T-cell (primary cell): ENCODE data around the gene LOXHD1. TPM values are rescaled to one million over a fixed set of nuclear protein-coding genes. Genes with fewer than 3 reads are reported as not detected.

Experiments used
- ATAC-seq, 4 experiments: fragments of 200-7000 bp in 3 of 4; fragments of 150-1000 bp in 1 of 4; cut with Tn5 transposase; replicated peaks in 1 of 4; 1 replicate in 3 of 4; 2 replicates in 1 of 4; pipeline ENCODE4 v1.10.0; 2021; ENCODE audit warnings: moderate library complexity in 3 of 4, mild to moderate bottlenecking in 2 of 4, moderate number of reproducible peaks in 1 of 4
- CTCF ChIA-PET, 2 donors: fragments of 300-600 bp; sonication (Branson Sonifier 250); formaldehyde crosslinking; loops; one replicate each; lab custom pipeline; 2022; ENCODE audit warnings: antibody characterized with exemption in 2 of 2; lab: Charles Lee
- POLR2A ChIA-PET, 2 donors: fragments of 300-600 bp; sonication (Branson Sonifier 250); formaldehyde crosslinking; loops; one replicate each; lab custom pipeline; 2022; ENCODE audit warnings: antibody characterized with exemption in 2 of 2; lab: Charles Lee
- DNase-seq, 35 experiments: peaks; one replicate each; pipeline versions ENCODE4 v3.0.0 to v3.0.0-alpha.2; 2013 to 2023
- H3K27ac ChIP-seq: one replicate; pipeline ENCODE4 v1.5.1; 2013; ENCODE audit warnings: low read length
- H3K27me3 ChIP-seq, 2 experiments: replicated peaks in 1 of 2; 1 replicate in 1 of 2; 2 replicates in 1 of 2; pipeline versions ENCODE4 v1.6.1 to v1.7.0; 2013; ENCODE audit warnings: low read length in 1 of 2, mixed read lengths in 1 of 2; ENCODE audit not compliant: control insufficient read depth in 2 of 2, insufficient read depth in 2 of 2; ENCODE audit errors: extremely low read depth in 1 of 2
- H3K36me3 ChIP-seq, 2 donors: 1 replicate in 1 of 2; 2 replicates in 1 of 2; pipeline versions ENCODE4 v1.6.1 to v1.7.0; 2013; ENCODE audit warnings: low read length in 1 of 2; ENCODE audit not compliant: control insufficient read depth in 2 of 2, insufficient read depth in 1 of 2; ENCODE audit errors: extremely low read depth in 1 of 2
- H3K4me1 ChIP-seq, 2 experiments: 1 replicate in 1 of 2; 2 replicates in 1 of 2; pipeline versions ENCODE4 v1.6.1 to v1.7.0; 2013; ENCODE audit warnings: low read length in 2 of 2, mixed read lengths in 1 of 2; ENCODE audit not compliant: insufficient read depth in 2 of 2, control insufficient read depth in 1 of 2; ENCODE audit errors: extremely low read depth in 1 of 2
- H3K4me3 ChIP-seq, 2 donors: 1 replicate in 1 of 2; 2 replicates in 1 of 2; pipeline versions ENCODE4 v1.5.1 to v1.7.0; 2013; ENCODE audit warnings: mild to moderate bottlenecking in 2 of 2, low read length in 1 of 2, moderate library complexity in 1 of 2; ENCODE audit not compliant: control insufficient read depth in 1 of 2; ENCODE audit errors: extremely low read depth in 1 of 2
- H3K9me3 ChIP-seq: 2 replicates; pipeline ENCODE4 v1.7.0; 2013
- H3K27ac Mint-ChIP-seq, 2 donors: one replicate each; pipeline ENCODE4 v1.8.0; 2020 to 2021; ENCODE audit warnings: mild to moderate bottlenecking in 2 of 2, mixed read lengths in 2 of 2
- H3K27me3 Mint-ChIP-seq, 2 donors: one replicate each; pipeline ENCODE4 v1.8.0; 2021 to 2022; ENCODE audit warnings: mixed read lengths in 2 of 2
- H3K36me3 Mint-ChIP-seq: one replicate; pipeline ENCODE4 v1.8.0; 2021; ENCODE audit warnings: mixed read lengths
- H3K4me1 Mint-ChIP-seq, 3 donors: one replicate each; pipeline ENCODE4 v1.8.0; 2020 to 2022; ENCODE audit warnings: mixed read lengths in 3 of 3, mild to moderate bottlenecking in 1 of 3
- H3K4me3 Mint-ChIP-seq, 3 donors: one replicate each; pipeline ENCODE4 v1.8.0; 2020 to 2022; ENCODE audit warnings: mild to moderate bottlenecking in 3 of 3, mixed read lengths in 3 of 3, moderate library complexity in 3 of 3
- H3K9me3 Mint-ChIP-seq, 3 donors: one replicate each; pipeline ENCODE4 v1.8.0; 2020 to 2022; ENCODE audit warnings: mixed read lengths in 3 of 3
- WGBS: methylation state at CpG from one replicate; pipeline ENCODE4 v1.1.5; 2013; ENCODE audit warnings: missing lambda C conversion rate; ENCODE audit not compliant: insufficient coverage; 5-methylcytosine and 5-hydroxymethylcytosine counted together
- total RNA-seq, 35 experiments: library from RNA in 6 of 35; stranded (reverse) in 6 of 35; fragments of 120-200 nt in 1 of 35; gene quantifications; one replicate each; pipeline versions ENCODE4 v1.2.1 to v1.2.4 and lab custom pipeline; 2013 to 2026

LOXHD1 gene
- total RNA-seq, 5 donors from 2014 or later (not counting 1 experiment from before 2014, with no cell fraction given), result 0.07 to 0.21 (median 0.15) TPM; not detected in 1

- CTCF ChIA-PET, result no interaction called here
- no peak overlapping the region for H3K27ac ChIP-seq
- 97% methylated on average over 5 of the region's 7 CpGs for WGBS
These were observed 83.9 kb downstream of the LOXHD1 start for GRCh38 chr18:46573156-46573555.

DNA sequence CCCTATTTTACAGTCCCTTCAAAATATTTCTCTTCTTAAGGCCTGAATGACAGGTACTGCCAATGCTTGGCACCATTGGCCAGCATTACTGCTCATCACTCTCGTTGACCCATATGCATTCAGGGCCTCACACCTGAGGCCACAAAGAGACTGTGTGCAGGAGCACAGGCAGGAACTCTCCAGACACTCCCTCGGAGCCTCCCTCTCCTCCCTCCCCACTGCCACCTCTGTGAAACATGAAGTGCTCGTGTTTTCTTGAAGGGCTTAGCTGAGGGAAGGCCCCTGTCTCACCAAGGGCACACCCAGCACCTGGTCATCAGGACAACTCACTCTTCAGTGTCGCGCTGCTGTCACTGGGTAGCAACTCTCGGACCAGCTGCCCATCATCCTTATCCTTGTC lies 85.3 kb downstream of the LOXHD1 start:
- no peak overlapping the region for H3K27ac Mint-ChIP-seq
- no peak overlapping the region for H3K4me3 ChIP-seq
- no peaks in the 10 kb centered on the region for H3K9me3 ChIP-seq
- H3K36me3 ChIP-seq, result no peaks in the 10 kb centered on the region
- H3K27me3 Mint-ChIP-seq, result peaks cover 2 to 11% of the 10 kb centered on the region in 2 donors
- WGBS, result 92% methylated on average over 2 of the region's 6 CpGs
- DNase-seq, result no peak
- H3K9me3 Mint-ChIP-seq, result no peaks in the 10 kb centered on the region
- POLR2A ChIA-PET, result no interaction called here
- H3K4me3 Mint-ChIP-seq, result no peak overlapping the region
- ATAC-seq, result no peak
- H3K4me1 Mint-ChIP-seq, result no peaks in the 10 kb centered on the region
- H3K27me3 ChIP-seq, result peaks cover 0 to 14% of the 10 kb centered on the region in 2 experiments
- CTCF ChIA-PET, result no interaction called here
- no peak overlapping the region for H3K27ac ChIP-seq
- no peaks in the 10 kb centered on the region for H3K4me1 ChIP-seq
- no peaks in the 10 kb centered on the region for H3K36me3 Mint-ChIP-seq

More at GRCh38 chr18:46573156-46573555, 83.9 kb downstream of the LOXHD1 start:
- Mint-ChIP-seq H3K4me3 (no peak overlapping the region), H3K27me3 (peaks cover 4% of the 10 kb centered on the region in 2 donors), H3K27ac (no peak overlapping the region), H3K9me3 (no peaks in the 10 kb centered on the region), H3K4me1 (no peaks in the 10 kb centered on the region), H3K36me3 (no peaks in the 10 kb centered on the region)
- POLR2A ChIA-PET, result no interaction called here
- Histone ChIP-seq H3K9me3 (no peaks in the 10 kb centered on the region), H3K27me3 (peaks cover 0 to 14% of the 10 kb centered on the region in 2 experiments), H3K4me1 (no peaks in the 10 kb centered on the region), H3K36me3 (no peaks in the 10 kb centered on the region), H3K4me3 (no peak overlapping the region)
- DNase-seq (no peak), ATAC-seq (no peak)

DNA sequence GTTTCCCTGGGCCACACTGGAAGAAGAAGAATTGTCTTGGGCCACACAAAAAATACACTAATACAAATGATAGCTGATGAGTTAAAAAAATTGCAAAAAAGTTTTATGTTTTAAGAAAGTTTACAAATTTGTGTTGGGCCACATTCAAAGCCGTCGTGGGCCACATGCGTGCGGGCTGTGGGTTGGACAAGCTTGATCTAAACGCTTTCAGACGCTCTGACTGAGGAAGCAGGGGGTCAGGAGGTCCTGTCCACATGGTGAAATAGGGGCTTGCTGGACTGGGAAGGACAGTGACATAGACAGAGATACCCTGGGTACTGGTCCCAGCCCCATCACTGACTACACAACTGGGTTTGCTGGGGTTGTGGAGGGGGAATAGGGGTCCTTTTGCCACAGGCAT lies 86.4 kb downstream of the LOXHD1 start:
- H3K9me3 ChIP-seq, result no peaks in the 10 kb centered on the region
- no peak overlapping the region for H3K27ac Mint-ChIP-seq
- 54% methylated on average over 3 of the region's 6 CpGs for WGBS
- peaks cover 2 to 14% of the 10 kb centered on the region in 2 donors for H3K27me3 Mint-ChIP-seq
- H3K4me1 ChIP-seq, result no peaks in the 10 kb centered on the region
- POLR2A ChIA-PET, result no interaction called here
- no peaks in the 10 kb centered on the region for H3K36me3 ChIP-seq
- H3K27me3 ChIP-seq, result peaks cover 0 to 3% of the 10 kb centered on the region in 2 experiments
- H3K27ac ChIP-seq, result no peak overlapping the region
- ATAC-seq (no peak), DNase-seq (no peak)
- no peaks in the 10 kb centered on the region for H3K4me1 Mint-ChIP-seq
- no peak overlapping the region for H3K4me3 ChIP-seq
- H3K4me3 Mint-ChIP-seq, result no peak overlapping the region
- no peaks in the 10 kb centered on the region for H3K9me3 Mint-ChIP-seq
- H3K36me3 Mint-ChIP-seq, result no peaks in the 10 kb centered on the region
- CTCF ChIA-PET, result no interaction called here

- H3K36me3 Mint-ChIP-seq, result no peaks in the 10 kb centered on the region
- ATAC-seq, result no peak
- Histone ChIP-seq H3K4me1 (no peaks in the 10 kb centered on the region), H3K36me3 (no peaks in the 10 kb centered on the region), H3K27me3 (peaks cover 0 to 3% of the 10 kb centered on the region in 2 experiments), H3K4me3 (no peak overlapping the region), H3K9me3 (no peaks in the 10 kb centered on the region), H3K27ac (no peak overlapping the region)
- ChIA-PET CTCF (no interaction called here), POLR2A (no interaction called here)
- H3K4me1 Mint-ChIP-seq, result no peaks in the 10 kb centered on the region
- H3K27ac Mint-ChIP-seq, result no peak overlapping the region
- WGBS, result 68% methylated on average over 3 of the region's 5 CpGs
- H3K9me3 Mint-ChIP-seq, result no peaks in the 10 kb centered on the region
- no peak overlapping the region for H3K4me3 Mint-ChIP-seq
- DNase-seq, result no peak
- H3K27me3 Mint-ChIP-seq, result peaks cover 4 to 18% of the 10 kb centered on the region in 2 donors
These were observed 86.9 kb downstream of the LOXHD1 start for GRCh38 chr18:46570134-46570533.

- Histone ChIP-seq H3K4me1 (no peaks in the 10 kb centered on the region), H3K27me3 (peaks cover 0 to 4% of the 10 kb centered on the region in 2 experiments), H3K9me3 (no peaks in the 10 kb centered on the region), H3K27ac (no peak overlapping the region), H3K4me3 (no peak overlapping the region), H3K36me3 (no peaks in the 10 kb centered on the region)
- H3K4me3 Mint-ChIP-seq, result no peak overlapping the region
- CTCF ChIA-PET, result interaction anchor here in 1 of 2 donors (0.6 kb wide), 1 partner anchor 575 kb away, joined by 6 read pairs; no protein-coding TSS in a partner anchor
- DNase-seq (no peak), ATAC-seq (no peak)
- WGBS, result 73% methylated on average over 6 of the region's 7 CpGs
- POLR2A ChIA-PET, result no interaction called here
- no peak overlapping the region for H3K27ac Mint-ChIP-seq
- H3K36me3 Mint-ChIP-seq, result no peaks in the 10 kb centered on the region
- H3K4me1 Mint-ChIP-seq, result no peaks in the 10 kb centered on the region
- H3K27me3 Mint-ChIP-seq, result peaks cover 4 to 18% of the 10 kb centered on the region in 2 donors
- no peaks in the 10 kb centered on the region for H3K9me3 Mint-ChIP-seq
These were observed 87.8 kb downstream of the LOXHD1 start for GRCh38 chr18:46569211-46569610.

- no peak for DNase-seq
- no peak overlapping the region for H3K4me3 Mint-ChIP-seq
- Histone ChIP-seq H3K27ac (no peak overlapping the region), H3K4me3 (no peak overlapping the region), H3K4me1 (no peaks in the 10 kb centered on the region), H3K27me3 (peaks cover 0 to 4% of the 10 kb centered on the region in 2 experiments), H3K36me3 (no peaks in the 10 kb centered on the region), H3K9me3 (no peaks in the 10 kb centered on the region)
- ChIA-PET CTCF (no interaction called here), POLR2A (no interaction called here)
- no peaks in the 10 kb centered on the region for H3K9me3 Mint-ChIP-seq
- no peak overlapping the region for H3K27ac Mint-ChIP-seq
- H3K27me3 Mint-ChIP-seq, result peaks cover 4 to 22% of the 10 kb centered on the region in 2 donors
- no peaks in the 10 kb centered on the region for H3K36me3 Mint-ChIP-seq
- H3K4me1 Mint-ChIP-seq, result no peaks in the 10 kb centered on the region
- ATAC-seq, result no peak
- 90% methylated on average over 2 of the region's 2 CpGs for WGBS
These were observed 89.8 kb downstream of the LOXHD1 start for GRCh38 chr18:46567196-46567595.

DNA sequence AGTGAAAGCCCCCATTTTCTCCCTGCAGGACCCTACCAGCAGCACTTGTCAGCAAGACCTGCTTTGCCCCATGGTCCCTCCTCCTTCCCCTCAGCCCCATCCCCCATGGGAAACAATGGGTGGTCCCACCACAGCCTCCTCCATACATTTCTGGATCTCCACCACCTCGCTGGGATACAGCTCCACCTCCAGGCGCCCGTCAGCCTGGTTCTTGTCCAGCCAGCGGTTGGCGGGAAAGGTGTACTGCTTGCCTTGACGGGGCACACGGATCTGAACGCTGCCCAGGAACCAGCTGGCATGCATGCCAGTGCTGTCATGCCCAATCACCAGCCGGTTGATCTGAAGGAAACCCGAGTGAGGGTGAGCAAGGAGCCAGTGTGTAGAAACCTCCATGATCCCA lies 90.9 kb downstream of the LOXHD1 start:
- Histone ChIP-seq H3K9me3 (no peaks in the 10 kb centered on the region), H3K27ac (no peak overlapping the region), H3K4me3 (no peak overlapping the region), H3K27me3 (peaks cover 0 to 11% of the 10 kb centered on the region in 2 experiments), H3K36me3 (no peaks in the 10 kb centered on the region), H3K4me1 (no peaks in the 10 kb centered on the region)
- 78% methylated on average over 10 of the region's 10 CpGs for WGBS
- no peaks in the 10 kb centered on the region for H3K9me3 Mint-ChIP-seq
- H3K4me3 Mint-ChIP-seq, result no peak overlapping the region
- CTCF ChIA-PET, result no interaction called here
- DNase-seq (no peak), ATAC-seq (no peak)
- no peaks in the 10 kb centered on the region for H3K4me1 Mint-ChIP-seq
- peaks cover 6 to 22% of the 10 kb centered on the region in 2 donors for H3K27me3 Mint-ChIP-seq
- H3K36me3 Mint-ChIP-seq, result no peaks in the 10 kb centered on the region
- no peak overlapping the region for H3K27ac Mint-ChIP-seq
- POLR2A ChIA-PET, result no interaction called here
